ENCODE data around the gene ADA.

Gene ADA

GRCh38 chr20:44646023-44646640 lies 5.4 kb downstream of the ADA start:
- H3K9me3 Mint-ChIP-seq, result no peaks in the 10 kb centered on the region
- no peaks in the 10 kb centered on the region for H3K27me3 Mint-ChIP-seq (ENCODE audit: low read depth)
- TF ChIP-seq CTCF (IDR thresholded peaks at IDR 0.05; ENCODE audit: unreplicated experiment in 3 of 3), result no peak
- peak overlapping the region in 2 of 3 experiments; percentile 3 to 14 for H3K4me3 Mint-ChIP-seq
- peaks cover 44% of the 10 kb centered on the region for H3K4me1 Mint-ChIP-seq
- peak overlapping the region; percentile 76 to 93 (median 92) for H3K27ac Mint-ChIP-seq
- H3K36me3 Mint-ChIP-seq (ENCODE audit: low read depth), result no peaks in the 10 kb centered on the region

- H3K4me1 Mint-ChIP-seq, result peaks cover 46% of the 10 kb centered on the region
- H3K27me3 Mint-ChIP-seq (ENCODE audit: low read depth), result no peaks in the 10 kb centered on the region
- no peak overlapping the region for H3K4me3 Mint-ChIP-seq
- H3K9me3 Mint-ChIP-seq, result no peaks in the 10 kb centered on the region
- H3K27ac Mint-ChIP-seq, result no peak overlapping the region
- H3K36me3 Mint-ChIP-seq (ENCODE audit: low read depth), result no peaks in the 10 kb centered on the region
- TF ChIP-seq CTCF (IDR thresholded peaks at IDR 0.05; ENCODE audit: unreplicated experiment in 3 of 3), result no peak
These were observed 6.8 kb downstream of the ADA start for GRCh38 chr20:44644667-44645131.

- Mint-ChIP-seq H3K4me1 (peaks cover 43% of the 10 kb centered on the region), H3K36me3 (ENCODE audit: low read depth) (no peaks in the 10 kb centered on the region), H3K9me3 (no peaks in the 10 kb centered on the region), H3K27me3 (ENCODE audit: low read depth) (no peaks in the 10 kb centered on the region), H3K27ac (peak overlapping the region in 2 of 3 experiments; percentile 62 to 74), H3K4me3 (peak overlapping the region in 1 of 3 experiments; percentile 33)
- no peak for TF ChIP-seq CTCF (IDR thresholded peaks at IDR 0.05; ENCODE audit: unreplicated experiment in 3 of 3)
These were observed 7.3 kb downstream of the ADA start for GRCh38 chr20:44644230-44644617.

- Mint-ChIP-seq H3K27me3 (ENCODE audit: low read depth) (no peaks in the 10 kb centered on the region), H3K4me1 (peaks cover 45% of the 10 kb centered on the region), H3K4me3 (peak overlapping the region in 1 of 3 experiments; percentile 17), H3K27ac (peak overlapping the region; percentile 62 to 89 (median 74)), H3K9me3 (peaks cover 3% of the 10 kb centered on the region), H3K36me3 (ENCODE audit: low read depth) (no peaks in the 10 kb centered on the region)
- no peak for TF ChIP-seq CTCF (IDR thresholded peaks at IDR 0.05; ENCODE audit: unreplicated experiment in 3 of 3)
These were observed 7.8 kb downstream of the ADA start for GRCh38 chr20:44643596-44644229.

GRCh38 chr20:44643154-44643519 lies 8.4 kb downstream of the ADA start:
- H3K36me3 Mint-ChIP-seq (ENCODE audit: low read depth), result no peaks in the 10 kb centered on the region
- H3K27me3 Mint-ChIP-seq (ENCODE audit: low read depth), result no peaks in the 10 kb centered on the region
- H3K4me1 Mint-ChIP-seq, result peaks cover 49% of the 10 kb centered on the region
- H3K9me3 Mint-ChIP-seq, result peaks cover 3% of the 10 kb centered on the region
- H3K27ac Mint-ChIP-seq, result peak overlapping the region; percentile 62 to 89 (median 74)
- no peak overlapping the region for H3K4me3 Mint-ChIP-seq
- TF ChIP-seq CTCF (IDR thresholded peaks at IDR 0.05; ENCODE audit: unreplicated experiment in 3 of 3), result no peak
